Loucy (cell line): ENCODE data around the gene SCARF2.

ENCODE experiments used
- H2AFZ ChIP-seq: fragments of 200-600 bp; sonication (generic); 2 replicates; pipeline ENCODE4 v1.6.0; 2016; ENCODE audit warnings: antibody characterized with exemption, mild to moderate bottlenecking, low read length, moderate library complexity
- H3F3A ChIP-seq: fragments of 200-600 bp; 2 replicates; pipeline ENCODE4 v1.6.0; 2016; ENCODE audit warnings: antibody characterized with exemption, low read depth, mild to moderate bottlenecking
- H3K27me3 ChIP-seq: fragments of 200-600 bp; sonication (generic); 2 replicates; pipeline ENCODE4 v1.6.1; 2014; ENCODE audit warnings: low read length, mild to moderate bottlenecking; ENCODE audit not compliant: insufficient read depth, poor library complexity, severe bottlenecking
- H3K36me3 ChIP-seq: fragments of 200-600 bp; sonication (generic); 2 replicates; pipeline ENCODE4 v1.6.1; 2016; ENCODE audit warnings: low read length; ENCODE audit not compliant: insufficient read depth
- H3K4me1 ChIP-seq: fragments of 200-600 bp; sonication (generic); 2 replicates; pipeline ENCODE4 v1.5.1; 2014; ENCODE audit warnings: low read length, mild to moderate bottlenecking; ENCODE audit not compliant: insufficient read depth, poor library complexity, severe bottlenecking
- H3K4me2 ChIP-seq: fragments of 200-600 bp; sonication (generic); 2 replicates; pipeline ENCODE4 v1.6.0; 2014; ENCODE audit warnings: antibody characterized with exemption, low read length, low read depth, mild to moderate bottlenecking; ENCODE audit not compliant: poor library complexity, severe bottlenecking
- H3K4me3 ChIP-seq: fragments of 200-600 bp; sonication (generic); 2 replicates; pipeline ENCODE4 v1.5.1; 2014; ENCODE audit warnings: low read length, mild to moderate bottlenecking, mixed read lengths; ENCODE audit not compliant: poor library complexity, severe bottlenecking
- H3K79me2 ChIP-seq: fragments of 200-600 bp; sonication (generic); 2 replicates; pipeline ENCODE4 v1.6.1; 2014; ENCODE audit warnings: low read length; ENCODE audit not compliant: insufficient read depth
- H3K9ac ChIP-seq: fragments of 200-600 bp; sonication (generic); 2 replicates; pipeline ENCODE4 v1.6.0; 2014; ENCODE audit warnings: mild to moderate bottlenecking, low read depth, low read length, moderate library complexity; ENCODE audit not compliant: poor library complexity, severe bottlenecking
- H3K9me2 ChIP-seq: fragments of 200-600 bp; sonication (generic); replicated peaks from 2 replicates; pipeline ENCODE4 v1.6.1; 2016; ENCODE audit warnings: low read depth, low read length, mixed read lengths
- H3K9me3 ChIP-seq: fragments of 200-600 bp; sonication (generic); 2 replicates; pipeline ENCODE4 v1.6.1; 2014; ENCODE audit warnings: mild to moderate bottlenecking, antibody characterized with exemption, low read length, low read depth; ENCODE audit not compliant: insufficient read depth
- H4K20me1 ChIP-seq: fragments of 200-600 bp; sonication (generic); 2 replicates; pipeline ENCODE4 v1.6.0; 2014; ENCODE audit warnings: antibody characterized with exemption, low read length, mild to moderate bottlenecking; ENCODE audit not compliant: insufficient read depth, poor library complexity, severe bottlenecking
- EZH2phosphoT487 ChIP-seq: fragments of 200-600 bp; IDR thresholded peaks from 2 replicates; pipeline ENCODE4 v1.6.1; 2018; ENCODE audit warnings: antibody characterized with exemption, mild to moderate bottlenecking, moderate library complexity, borderline replicate concordance
- TF ChIP-seq, protein P1 (sequence below): fragments of 200-600 bp; sonication (generic); conservative IDR thresholded peaks from 2 replicates; pipeline ENCODE4 v1.5.1; 2014; ENCODE audit warnings: mild to moderate bottlenecking, antibody characterized with exemption, low read length

Gene SCARF2

DNA sequence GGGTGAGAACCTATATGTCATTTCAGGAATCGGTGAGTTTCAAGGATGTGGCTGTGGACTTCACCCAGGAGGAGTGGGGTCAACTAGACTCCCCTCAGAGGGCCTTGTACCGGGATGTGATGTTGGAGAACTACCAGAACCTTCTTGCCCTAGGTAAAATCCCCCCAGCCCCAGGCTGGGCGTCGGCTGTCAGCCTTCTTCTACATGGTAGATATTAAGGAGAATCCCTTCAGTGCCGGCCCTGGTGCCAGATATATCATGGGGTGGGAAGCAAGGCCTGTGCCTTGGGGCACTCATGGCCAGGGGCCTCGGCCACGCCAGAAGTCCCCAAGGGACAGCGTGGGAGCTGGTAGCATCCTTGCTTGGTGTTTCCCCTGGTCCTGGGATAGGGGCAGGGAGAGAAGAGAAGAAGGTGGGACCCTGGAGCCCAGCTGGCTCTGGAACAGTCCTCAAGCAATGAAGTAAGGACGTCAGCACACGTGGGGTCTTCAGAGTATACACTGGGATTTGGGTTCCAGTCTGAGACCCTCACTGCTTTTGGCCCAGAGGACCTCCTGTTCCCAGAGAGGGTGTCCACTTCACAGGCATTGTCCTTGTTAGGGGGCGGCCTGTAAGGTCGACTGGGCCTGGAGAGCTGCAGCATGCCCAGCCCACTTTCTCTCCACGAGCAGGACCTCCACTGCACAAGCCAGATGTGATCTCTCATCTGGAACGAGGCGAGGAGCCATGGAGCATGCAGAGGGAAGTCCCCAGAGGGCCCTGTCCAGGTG lies 36.8 kb downstream of the SCARF2 start:
- Histone ChIP-seq H3K9me2 (no peaks in the 10 kb centered on the region), H3K9me3 (no peaks in the 10 kb centered on the region), H3K4me1 (peaks cover 27% of the 10 kb centered on the region), H3K79me2 (peaks cover 47% of the 10 kb centered on the region), H3K9ac (no peak overlapping the region), H4K20me1 (peaks cover 3% of the 10 kb centered on the region), H3K36me3 (peaks cover 9% of the 10 kb centered on the region; the same call in 1 of the 2 replicates), H2AFZ (no peak overlapping the region), H3K27me3 (no peaks in the 10 kb centered on the region), H3K4me2 (no peak overlapping the region), H3K4me3 (no peak overlapping the region), H3F3A (0 out of 2 replicates have a peak, but pooled peaks cover 4% of the 10 kb centered on the region)
- no peak for TF ChIP-seq EZH2phosphoT487
- TF ChIP-seq, protein P1, sequence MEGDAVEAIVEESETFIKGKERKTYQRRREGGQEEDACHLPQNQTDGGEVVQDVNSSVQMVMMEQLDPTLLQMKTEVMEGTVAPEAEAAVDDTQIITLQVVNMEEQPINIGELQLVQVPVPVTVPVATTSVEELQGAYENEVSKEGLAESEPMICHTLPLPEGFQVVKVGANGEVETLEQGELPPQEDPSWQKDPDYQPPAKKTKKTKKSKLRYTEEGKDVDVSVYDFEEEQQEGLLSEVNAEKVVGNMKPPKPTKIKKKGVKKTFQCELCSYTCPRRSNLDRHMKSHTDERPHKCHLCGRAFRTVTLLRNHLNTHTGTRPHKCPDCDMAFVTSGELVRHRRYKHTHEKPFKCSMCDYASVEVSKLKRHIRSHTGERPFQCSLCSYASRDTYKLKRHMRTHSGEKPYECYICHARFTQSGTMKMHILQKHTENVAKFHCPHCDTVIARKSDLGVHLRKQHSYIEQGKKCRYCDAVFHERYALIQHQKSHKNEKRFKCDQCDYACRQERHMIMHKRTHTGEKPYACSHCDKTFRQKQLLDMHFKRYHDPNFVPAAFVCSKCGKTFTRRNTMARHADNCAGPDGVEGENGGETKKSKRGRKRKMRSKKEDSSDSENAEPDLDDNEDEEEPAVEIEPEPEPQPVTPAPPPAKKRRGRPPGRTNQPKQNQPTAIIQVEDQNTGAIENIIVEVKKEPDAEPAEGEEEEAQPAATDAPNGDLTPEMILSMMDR = no peak

GRCh38 chr22:20399866-20400605 lies 37.6 kb downstream of the SCARF2 start:
- TF ChIP-seq EZH2phosphoT487 = no peak
- TF ChIP-seq, protein P1 = no peak
- no peak overlapping the region for H2AFZ ChIP-seq
- H3K4me1 ChIP-seq = peaks cover 35% of the 10 kb centered on the region
- peak overlapping the region; percentile 52 for H3K4me2 ChIP-seq
- peaks cover 6% of the 10 kb centered on the region; the same call in 1 of the 2 replicates for H3K36me3 ChIP-seq
- no peaks in the 10 kb centered on the region for H3K9me3 ChIP-seq
- no peak overlapping the region for H3K4me3 ChIP-seq
- peaks cover 55% of the 10 kb centered on the region for H3K79me2 ChIP-seq
- H3K27me3 ChIP-seq = no peaks in the 10 kb centered on the region
- peaks cover 3% of the 10 kb centered on the region for H4K20me1 ChIP-seq
- no peaks in the 10 kb centered on the region for H3K9me2 ChIP-seq
- H3K9ac ChIP-seq = no peak overlapping the region
- H3F3A ChIP-seq = 0 out of 2 replicates have a peak, but pooled peaks cover 4% of the 10 kb centered on the region

DNA sequence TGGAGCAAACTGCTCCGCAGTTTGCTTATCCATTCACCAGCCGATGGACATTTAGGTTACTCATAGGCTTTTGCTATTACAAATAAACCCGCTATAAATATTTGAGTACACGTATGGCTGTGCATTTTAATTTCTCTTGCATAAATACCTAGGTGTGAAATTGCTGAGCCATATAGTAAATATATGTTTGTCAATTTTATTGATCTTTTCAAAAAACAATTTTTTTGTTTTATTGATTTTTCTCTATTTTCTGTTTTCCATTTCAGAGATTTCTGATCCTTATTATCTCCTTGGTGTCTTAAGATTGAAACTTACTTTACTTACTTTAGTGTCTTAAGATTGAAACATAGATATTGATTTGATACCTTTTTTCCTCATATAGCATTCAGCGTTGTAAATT lies 39.2 kb downstream of the SCARF2 start:
- TF ChIP-seq, protein P1 = no peak
- TF ChIP-seq EZH2phosphoT487 = no peak
- no peaks in the 10 kb centered on the region for H3K27me3 ChIP-seq
- no peaks in the 10 kb centered on the region for H3K9me2 ChIP-seq
- H3K4me3 ChIP-seq = peak overlapping the region; percentile 23
- H3K4me1 ChIP-seq = peaks cover 39% of the 10 kb centered on the region
- peaks cover 3% of the 10 kb centered on the region; the same call in 1 of the 2 replicates for H3K36me3 ChIP-seq
- no peak overlapping the region for H2AFZ ChIP-seq
- H3K79me2 ChIP-seq = peaks cover 65% of the 10 kb centered on the region
- no peaks in the 10 kb centered on the region for H3K9me3 ChIP-seq
- H3F3A ChIP-seq = 0 out of 2 replicates have a peak, but pooled peaks cover 4% of the 10 kb centered on the region
- peaks cover 7% of the 10 kb centered on the region for H4K20me1 ChIP-seq
- peak overlapping the region; percentile 52 for H3K4me2 ChIP-seq
- H3K9ac ChIP-seq = no peak overlapping the region
